ENCODE results near the gene OR2V1.
"Not testable (repeated sequence)": the region's sequence is repeated elsewhere in the genome, so short reads cannot be mapped to it uniquely, and the experiment has no call there.

The OR2V1 gene

DNA sequence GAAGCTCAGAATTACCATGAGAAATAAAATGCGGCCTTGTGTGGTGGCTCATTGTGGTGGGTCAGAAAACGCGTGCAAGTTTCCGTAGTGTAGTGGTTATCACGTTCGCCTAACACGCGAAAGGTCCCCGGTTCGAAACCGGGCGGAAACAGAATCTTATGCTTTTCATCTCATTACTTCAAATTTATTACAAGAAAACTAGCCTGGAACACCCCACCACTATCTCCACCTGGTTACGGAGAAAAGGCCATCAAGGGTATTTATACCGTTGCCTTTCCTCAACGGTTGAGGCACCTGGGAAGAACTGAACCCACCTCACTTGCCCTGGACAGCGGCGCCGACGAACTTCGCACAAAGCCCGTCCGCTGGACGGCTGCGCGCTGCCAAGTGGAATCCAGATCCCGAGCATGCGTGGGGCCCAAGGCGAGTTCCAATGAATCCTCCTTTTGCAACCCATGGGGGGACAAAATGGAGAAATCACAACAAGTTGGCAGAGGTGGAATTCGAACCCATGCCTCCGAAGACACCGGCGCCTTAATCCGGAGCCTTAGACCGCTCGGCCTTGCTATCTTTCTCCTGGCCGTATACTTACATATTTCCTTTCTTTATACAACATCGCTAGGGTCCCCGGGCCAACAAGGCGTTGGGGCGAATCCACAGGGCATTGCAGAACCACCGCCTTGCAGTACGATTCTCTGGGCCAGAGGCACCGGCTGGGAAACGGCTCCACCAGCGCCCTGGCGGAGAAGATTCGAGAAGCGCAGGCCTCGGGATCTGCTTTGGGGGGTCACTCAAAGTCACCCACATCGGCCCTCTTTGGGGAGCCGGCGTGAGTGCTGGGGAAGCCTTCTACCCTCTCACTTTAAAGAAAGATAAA is 33.3 kb upstream of the OR2V1 start:
- Histone ChIP-seq H3K9me3 (ENCODE audit: insufficient read depth, low read length) (no peaks in the 10 kb centered on the region), H3K4me2 (ENCODE audit: low read length) (peak overlapping the region; percentile 74), H2AFZ (ENCODE audit: low read depth, low read length) (no peak overlapping the region), H3K36me3 (replicated peaks; ENCODE audit: low read depth, low read length) (no peaks in the 10 kb centered on the region), H3K27me3 (ENCODE audit: low read depth, low read length) (no peaks in the 10 kb centered on the region), H3K4me3 (ENCODE audit: low read length) (peak overlapping the region; percentile 76), H3K4me1 (ENCODE audit: low read length) (peaks cover 38% of the 10 kb centered on the region), H3K79me2 (ENCODE audit: low read length) (no peaks in the 10 kb centered on the region), H3K9ac (ENCODE audit: low read length) (0 out of 2 replicates have a peak overlapping the region, but pooled peaks have one; percentile 63), H4K20me1 (ENCODE audit: insufficient read depth, low read length) (no peaks in the 10 kb centered on the region), H3K27ac (ENCODE audit: low read length) (0 out of 2 replicates have a peak overlapping the region, but pooled peaks have one; percentile 44)
- TF ChIP-seq, protein P1, sequence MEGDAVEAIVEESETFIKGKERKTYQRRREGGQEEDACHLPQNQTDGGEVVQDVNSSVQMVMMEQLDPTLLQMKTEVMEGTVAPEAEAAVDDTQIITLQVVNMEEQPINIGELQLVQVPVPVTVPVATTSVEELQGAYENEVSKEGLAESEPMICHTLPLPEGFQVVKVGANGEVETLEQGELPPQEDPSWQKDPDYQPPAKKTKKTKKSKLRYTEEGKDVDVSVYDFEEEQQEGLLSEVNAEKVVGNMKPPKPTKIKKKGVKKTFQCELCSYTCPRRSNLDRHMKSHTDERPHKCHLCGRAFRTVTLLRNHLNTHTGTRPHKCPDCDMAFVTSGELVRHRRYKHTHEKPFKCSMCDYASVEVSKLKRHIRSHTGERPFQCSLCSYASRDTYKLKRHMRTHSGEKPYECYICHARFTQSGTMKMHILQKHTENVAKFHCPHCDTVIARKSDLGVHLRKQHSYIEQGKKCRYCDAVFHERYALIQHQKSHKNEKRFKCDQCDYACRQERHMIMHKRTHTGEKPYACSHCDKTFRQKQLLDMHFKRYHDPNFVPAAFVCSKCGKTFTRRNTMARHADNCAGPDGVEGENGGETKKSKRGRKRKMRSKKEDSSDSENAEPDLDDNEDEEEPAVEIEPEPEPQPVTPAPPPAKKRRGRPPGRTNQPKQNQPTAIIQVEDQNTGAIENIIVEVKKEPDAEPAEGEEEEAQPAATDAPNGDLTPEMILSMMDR (IDR thresholded peaks at IDR 0.05; ENCODE audit: low read depth, low read length) = no peak
- no peak for TF ChIP-seq EZH2phosphoT487 (IDR thresholded peaks at IDR 0.05; ENCODE audit: low read depth)

DNA sequence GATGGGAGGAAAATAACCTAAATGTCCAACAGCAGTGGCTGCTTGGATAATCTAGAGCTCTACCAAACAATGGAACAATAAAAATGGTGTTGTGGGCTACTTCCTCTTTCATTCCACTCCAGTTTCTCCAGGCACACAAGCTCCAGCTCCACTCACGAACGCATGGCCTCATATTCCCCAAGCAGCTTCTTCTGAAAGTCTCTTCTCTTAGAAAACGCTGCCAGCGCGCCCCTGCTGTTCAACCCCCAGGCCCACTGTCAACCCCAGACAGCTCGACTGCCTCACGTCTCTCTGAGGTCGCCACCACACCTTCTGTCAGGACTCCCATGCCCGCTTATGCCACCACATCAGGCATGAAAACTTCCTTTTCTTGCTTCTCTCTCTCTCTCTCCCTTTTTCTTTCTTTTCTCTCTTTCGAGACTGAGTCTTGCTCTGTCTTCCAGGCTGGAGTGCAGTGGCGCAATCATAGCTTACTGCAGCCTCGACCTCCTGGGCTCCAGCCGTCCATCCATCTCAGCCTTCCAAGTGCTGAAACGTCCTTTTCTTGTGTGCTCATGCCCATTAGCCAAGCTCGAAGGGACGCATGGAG is 32.6 kb upstream of the OR2V1 start:
- H4K20me1 ChIP-seq (ENCODE audit: insufficient read depth, low read length) = no peaks in the 10 kb centered on the region
- peak overlapping the region; percentile 63 for H3K9ac ChIP-seq (ENCODE audit: low read length)
- H3K4me3 ChIP-seq (ENCODE audit: low read length) = peak overlapping the region; percentile 76
- peak overlapping the region; percentile 74 for H3K4me2 ChIP-seq (ENCODE audit: low read length)
- peak overlapping the region; percentile 92 for H2AFZ ChIP-seq (ENCODE audit: low read depth, low read length)
- no peaks in the 10 kb centered on the region for H3K36me3 ChIP-seq (replicated peaks; ENCODE audit: low read depth, low read length)
- H3K9me3 ChIP-seq (ENCODE audit: insufficient read depth, low read length) = no peaks in the 10 kb centered on the region
- no peaks in the 10 kb centered on the region for H3K79me2 ChIP-seq (ENCODE audit: low read length)
- H3K27ac ChIP-seq (ENCODE audit: low read length) = peak overlapping the region; percentile 44
- TF ChIP-seq EZH2phosphoT487 (IDR thresholded peaks at IDR 0.05; ENCODE audit: low read depth) = no peak
- TF ChIP-seq, protein P1 (IDR thresholded peaks at IDR 0.05; ENCODE audit: low read depth, low read length) = peak; percentile 37
- peaks cover 41% of the 10 kb centered on the region for H3K4me1 ChIP-seq (ENCODE audit: low read length)
- H3K27me3 ChIP-seq (ENCODE audit: low read depth, low read length) = no peaks in the 10 kb centered on the region

DNA sequence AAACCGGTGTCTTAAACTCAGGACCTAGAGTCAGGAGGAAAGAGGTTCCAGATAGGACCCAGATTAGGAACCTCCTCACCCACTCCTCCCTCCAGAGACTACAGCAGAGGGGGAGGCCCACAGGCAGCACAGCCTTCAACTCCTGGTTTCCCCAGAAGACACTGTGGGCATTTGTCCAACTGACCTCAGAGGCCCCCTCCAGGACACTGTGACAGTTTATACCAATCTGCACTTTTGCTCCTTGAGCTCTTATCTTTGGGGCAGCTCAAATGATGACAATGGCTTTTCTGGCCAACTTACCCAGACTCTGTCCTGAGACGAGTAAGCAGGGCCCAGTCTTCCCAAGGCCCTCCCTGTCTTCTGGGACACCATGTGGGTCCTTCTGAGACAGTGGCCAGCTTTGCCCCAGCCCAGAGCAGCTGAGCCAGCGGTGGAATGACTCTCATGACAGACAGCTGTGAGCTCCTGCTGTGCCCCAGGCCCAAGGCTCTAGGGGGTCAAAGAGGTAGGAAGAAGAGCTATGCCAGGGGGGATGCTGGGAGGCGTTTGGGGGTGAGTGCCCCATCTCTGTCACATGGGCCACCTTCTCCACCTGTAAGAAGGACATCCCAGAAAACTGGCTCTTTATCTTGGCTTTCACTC is 30.7 kb upstream of the OR2V1 start:
- Histone ChIP-seq H3K4me2 (ENCODE audit: low read length) (peak overlapping the region; percentile 79), H4K20me1 (ENCODE audit: insufficient read depth, low read length) (no peaks in the 10 kb centered on the region), H3K9ac (ENCODE audit: low read length) (peak overlapping the region; percentile 42), H3K4me1 (ENCODE audit: low read length) (peaks cover 35% of the 10 kb centered on the region), H3K9me3 (ENCODE audit: insufficient read depth, low read length) (no peaks in the 10 kb centered on the region), H3K36me3 (replicated peaks; ENCODE audit: low read depth, low read length) (no peaks in the 10 kb centered on the region), H3K27ac (ENCODE audit: low read length) (0 out of 2 replicates have a peak overlapping the region, but pooled peaks have one; percentile 6), H2AFZ (ENCODE audit: low read depth, low read length) (peak overlapping the region; percentile 27; the same call in 1 of the 2 replicates), H3K79me2 (ENCODE audit: low read length) (no peaks in the 10 kb centered on the region), H3K4me3 (ENCODE audit: low read length) (peak overlapping the region; percentile 77), H3K27me3 (ENCODE audit: low read depth, low read length) (no peaks in the 10 kb centered on the region)
- TF ChIP-seq EZH2phosphoT487 (IDR thresholded peaks at IDR 0.05; ENCODE audit: low read depth) = no peak

DNA sequence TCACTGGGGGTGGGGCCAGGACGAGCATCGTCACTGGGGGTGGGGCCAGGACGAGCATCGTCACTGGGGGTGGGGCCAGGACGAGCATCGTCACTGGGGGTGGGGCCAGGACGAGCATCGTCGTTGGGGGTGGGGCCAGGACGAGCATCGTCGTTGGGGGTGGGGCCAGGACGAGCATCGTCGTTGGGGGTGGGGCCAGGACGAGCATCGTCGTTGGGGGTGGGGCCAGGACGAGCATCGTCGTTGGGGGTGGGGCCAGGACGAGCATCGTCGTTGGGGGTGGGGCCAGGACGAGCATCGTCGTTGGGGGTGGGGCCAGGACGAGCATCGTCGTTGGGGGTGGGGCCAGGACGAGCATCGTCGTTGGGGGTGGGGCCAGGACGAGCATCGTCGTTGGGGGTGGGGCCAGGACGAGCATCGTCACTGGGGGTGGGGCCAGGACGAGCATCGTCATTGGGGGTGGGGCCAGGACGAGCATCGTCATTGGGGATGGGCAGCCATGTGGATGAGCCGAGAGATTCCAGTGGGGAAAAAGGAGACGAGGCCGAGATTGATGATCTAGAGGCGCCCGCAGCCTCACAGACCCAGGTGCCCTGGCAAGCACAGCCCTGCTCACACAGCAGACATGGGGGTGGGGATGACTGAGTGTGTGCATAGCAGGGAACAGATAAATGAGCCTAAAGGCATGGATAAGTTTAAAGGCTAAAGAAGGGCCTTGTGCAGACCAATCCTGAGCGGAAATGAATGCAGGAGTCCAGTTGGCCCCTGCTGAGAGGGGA is 30.0 kb upstream of the OR2V1 start:
- not testable (repeated sequence) for H3K79me2 ChIP-seq (ENCODE audit: low read length); H3K27me3 ChIP-seq (ENCODE audit: low read depth, low read length); H3K36me3 ChIP-seq (replicated peaks; ENCODE audit: low read depth, low read length); H3K9me3 ChIP-seq (ENCODE audit: insufficient read depth, low read length); H4K20me1 ChIP-seq (ENCODE audit: insufficient read depth, low read length)
- Histone ChIP-seq H3K4me1 (ENCODE audit: low read length) (peaks cover 42% of the 10 kb centered on the region), H2AFZ (ENCODE audit: low read depth, low read length) (peak overlapping the region; percentile 27; the same call in 1 of the 2 replicates), H3K27ac (ENCODE audit: low read length) (0 out of 2 replicates have a peak overlapping the region, but pooled peaks have one; percentile 6), H3K4me2 (ENCODE audit: low read length) (peak overlapping the region; percentile 79), H3K4me3 (ENCODE audit: low read length) (peak overlapping the region; percentile 77), H3K9ac (ENCODE audit: low read length) (peak overlapping the region; percentile 42)

Data from OCI-LY3 (cell line).